HG03025 (cell line): ENCODE measurements around the gene SLC25A43.
A peak's percentile ranks its signal among the peaks of the same experiment; 100 is the strongest.
"Not testable (repeated sequence)": the region's sequence is repeated elsewhere in the genome, so short reads cannot be mapped to it uniquely, and the experiment has no call there.

ENCODE experiments used
- ATAC-seq: cut with Tn5 transposase; IDR thresholded peaks from one replicate; pipeline ENCODE4 v1.9.1; 2021; ENCODE audit warnings: mild to moderate bottlenecking, moderate library complexity; ENCODE audit not compliant: unreplicated experiment, low FRiP score

Gene SLC25A43

DNA sequence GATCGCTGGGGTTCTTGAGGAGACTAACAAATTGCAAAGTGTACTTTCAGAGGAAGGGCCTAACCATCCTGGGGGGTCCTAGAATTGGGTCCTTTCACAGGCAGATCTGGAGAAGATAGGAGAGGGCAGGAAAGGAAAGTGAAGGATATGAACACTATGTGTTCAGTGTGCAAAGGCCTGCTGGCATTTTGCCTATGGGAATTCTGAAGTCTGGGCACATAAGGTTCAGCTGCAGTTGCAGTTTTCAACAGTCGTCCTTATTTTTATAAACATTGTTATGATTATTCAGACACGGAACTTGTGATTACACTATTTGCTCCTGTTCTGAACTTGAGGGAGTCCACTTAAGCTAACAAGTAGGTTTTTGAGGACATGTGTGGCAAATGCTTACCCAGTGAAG is 67.8 kb downstream of the SLC25A43 start:
- ATAC-seq: no peak

- ATAC-seq: no peak
Observed at GRCh38 chrX:119467433-119467832, 68.3 kb downstream of the SLC25A43 start.

DNA sequence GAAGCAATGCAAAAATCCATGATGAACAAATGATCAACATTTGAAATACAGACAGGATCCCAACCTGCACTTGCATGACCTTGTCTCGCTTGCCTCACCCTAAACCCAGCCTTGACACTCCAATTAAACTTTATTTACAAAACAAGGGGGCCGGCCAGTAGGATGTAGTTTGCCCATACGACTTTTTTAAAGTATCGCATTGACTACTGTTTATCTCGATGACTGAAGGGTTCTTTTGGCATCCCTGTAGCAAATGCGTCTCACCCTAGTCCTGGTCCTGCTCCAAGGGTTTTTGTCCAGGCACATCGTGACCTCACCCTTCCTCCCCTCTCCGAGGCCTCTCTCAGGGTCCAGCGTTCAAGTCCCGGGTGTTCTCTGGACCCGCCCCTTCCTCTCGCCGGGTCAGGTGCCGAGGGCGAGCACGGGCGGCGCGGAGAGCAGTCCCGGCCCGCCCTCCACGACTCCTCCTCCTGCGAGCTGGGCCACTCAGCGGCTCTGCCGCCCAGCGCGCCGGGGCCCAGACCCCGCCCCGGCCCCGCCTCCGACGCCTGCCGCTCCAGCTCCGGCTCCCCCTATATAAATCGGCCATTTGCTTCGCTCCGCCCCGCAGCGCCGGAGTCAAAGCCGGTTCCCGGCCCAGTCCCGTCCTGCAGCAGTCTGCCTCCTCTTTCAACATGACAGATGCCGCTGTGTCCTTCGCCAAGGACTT is 68.9 kb downstream of the SLC25A43 start, which contains the start of gene SLC25A5:
Gene SLC25A5, plus strand, starts transcription at position 603 of the 709 bp plus-strand sequence. Its CDS starts 72 bp downstream, at position 675.
- ATAC-seq: peak; percentile 76

GRCh38 chrX:119468551-119469312 is 69.6 kb downstream of the SLC25A43 start:
- ATAC-seq: peak; percentile 71

- ATAC-seq: no peak
Observed at GRCh38 chrX:119469313-119469635, 70.1 kb downstream of the SLC25A43 start.

DNA sequence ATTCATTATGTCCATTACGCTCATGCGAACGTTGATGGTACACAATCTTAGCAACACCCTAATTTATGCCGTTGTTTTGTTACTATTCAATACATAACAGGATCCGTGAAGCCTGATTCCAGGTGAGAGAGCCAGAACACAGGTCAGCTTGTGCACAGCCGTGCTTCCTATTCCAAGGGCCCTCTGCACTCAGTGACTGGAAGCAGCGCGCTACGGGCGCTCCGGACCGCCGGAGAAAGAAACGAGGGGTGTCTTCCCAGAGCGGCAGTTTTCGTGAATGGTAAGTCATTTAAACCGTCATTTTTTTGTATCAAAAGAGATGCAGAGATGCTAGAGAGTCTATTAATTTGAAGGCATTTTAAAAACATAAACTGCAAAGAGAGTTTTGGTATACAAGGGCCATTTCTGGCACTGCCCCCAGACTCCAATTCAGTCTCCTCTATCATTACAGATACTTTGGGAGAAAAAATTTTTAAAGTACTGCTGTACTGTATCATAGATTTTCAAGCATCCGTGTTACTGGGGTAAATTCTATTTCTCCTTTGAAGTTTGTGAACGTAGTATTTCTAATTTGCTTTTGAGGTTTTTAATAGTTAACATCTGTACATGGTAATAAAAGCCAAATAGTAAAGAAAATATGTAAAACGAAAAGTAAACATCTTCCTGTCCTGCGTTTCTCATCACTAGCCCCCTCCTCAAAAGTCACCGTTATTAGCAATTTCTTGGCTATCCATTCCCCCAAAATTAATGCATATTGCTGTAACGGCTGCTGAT is 75.7 kb downstream of the SLC25A43 start:
- no peak for ATAC-seq

- ATAC-seq: no peak
Observed at GRCh38 chrX:119475389-119476101, 76.4 kb downstream of the SLC25A43 start.

- ATAC-seq: no peak
Observed at GRCh38 chrX:119477812-119478232, 78.7 kb downstream of the SLC25A43 start.

DNA sequence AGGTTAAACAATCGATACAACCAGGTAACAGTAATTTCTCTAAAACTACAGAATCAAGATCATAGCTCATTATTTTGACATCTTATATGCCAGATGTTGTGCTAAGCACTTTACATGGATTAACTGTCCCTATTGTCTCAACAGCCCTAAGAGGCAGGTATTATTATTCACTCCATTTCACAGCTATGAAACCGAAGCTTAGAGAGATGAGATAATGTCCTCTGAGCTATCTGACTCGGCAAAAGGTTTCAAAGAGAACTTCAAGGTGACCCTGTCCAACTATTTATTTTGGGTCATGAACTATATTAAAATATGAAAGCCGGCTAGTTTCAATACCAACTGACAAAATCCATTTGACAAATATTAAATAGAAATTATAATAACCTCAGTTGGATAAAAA is 79.4 kb downstream of the SLC25A43 start:
- ATAC-seq: no peak

GRCh38 chrX:119479845-119480244 is 80.7 kb downstream of the SLC25A43 start:
- ATAC-seq: no peak

DNA sequence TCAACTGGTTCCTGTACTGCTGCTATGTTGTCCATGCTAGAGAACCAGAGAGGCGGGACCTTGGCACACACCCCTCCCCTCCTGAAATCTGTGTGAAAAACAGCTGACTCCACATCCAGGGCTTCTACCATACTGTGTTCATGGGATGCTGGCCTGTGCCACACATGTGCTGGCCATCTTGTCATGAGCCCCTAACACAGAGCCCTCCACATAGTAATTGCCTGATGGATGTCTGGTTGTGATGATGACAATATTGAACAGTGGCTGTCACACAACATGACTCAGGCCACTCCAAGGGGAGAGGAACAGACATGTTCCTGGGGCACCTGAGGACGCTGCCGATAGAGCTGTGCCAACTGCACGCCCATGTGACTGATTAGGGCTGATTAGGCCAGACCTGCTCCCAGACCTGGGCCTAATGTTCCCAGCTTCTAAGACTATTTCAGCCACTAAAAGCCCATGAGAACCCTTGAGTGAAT is 82.2 kb downstream of the SLC25A43 start:
- no peak for ATAC-seq

GRCh38 chrX:119482041-119482440 is 82.9 kb downstream of the SLC25A43 start:
- ATAC-seq: peak; percentile 14

DNA sequence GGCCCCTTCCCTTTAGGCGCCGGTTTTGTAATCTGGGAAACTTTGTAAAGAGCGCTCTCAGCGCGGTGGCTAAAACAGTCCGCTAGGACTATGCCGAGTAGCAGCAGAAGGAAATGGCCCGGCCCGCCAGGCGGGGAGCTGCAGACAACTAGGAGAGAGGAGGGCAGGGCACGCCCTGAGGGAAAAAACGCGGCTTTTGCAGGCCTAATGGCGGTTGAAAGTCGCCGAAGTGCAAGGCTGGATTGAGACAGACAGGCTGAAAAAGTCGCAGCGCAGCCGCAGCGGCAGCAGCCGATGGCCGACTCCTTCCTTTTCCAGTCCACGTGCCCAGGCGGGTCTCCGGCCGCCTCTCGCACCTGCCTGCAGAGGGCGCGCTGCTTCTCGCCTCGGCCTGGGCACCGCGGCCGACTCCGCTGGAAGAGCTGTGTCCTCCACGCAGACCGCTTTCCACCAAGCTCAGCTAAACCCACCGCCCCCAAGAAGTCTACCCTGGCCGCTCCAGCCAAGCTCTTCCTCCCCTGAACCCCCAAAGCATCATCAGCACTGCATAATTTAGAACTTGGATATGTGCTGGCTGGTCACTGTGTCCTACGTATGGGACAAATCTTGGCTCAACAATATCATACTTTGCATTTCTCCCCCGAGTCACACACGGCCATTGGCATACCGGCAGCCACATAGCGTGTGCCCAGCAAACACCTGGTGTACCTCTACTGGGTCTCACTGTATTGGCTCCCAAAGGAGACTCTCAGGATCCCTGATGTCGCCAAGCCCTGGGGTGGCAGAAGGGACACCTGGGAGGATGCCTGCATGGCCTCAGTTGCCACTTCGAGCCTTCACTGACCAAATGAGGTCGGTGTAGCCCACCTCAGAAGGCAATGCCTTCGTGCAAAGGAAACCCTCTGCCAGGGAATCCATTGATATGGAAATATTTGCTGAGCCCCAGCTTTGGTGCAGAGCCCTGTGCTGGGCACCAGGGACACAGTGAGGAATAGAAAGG is 83.6 kb downstream of the SLC25A43 start:
- peak; percentile 74 for ATAC-seq

DNA sequence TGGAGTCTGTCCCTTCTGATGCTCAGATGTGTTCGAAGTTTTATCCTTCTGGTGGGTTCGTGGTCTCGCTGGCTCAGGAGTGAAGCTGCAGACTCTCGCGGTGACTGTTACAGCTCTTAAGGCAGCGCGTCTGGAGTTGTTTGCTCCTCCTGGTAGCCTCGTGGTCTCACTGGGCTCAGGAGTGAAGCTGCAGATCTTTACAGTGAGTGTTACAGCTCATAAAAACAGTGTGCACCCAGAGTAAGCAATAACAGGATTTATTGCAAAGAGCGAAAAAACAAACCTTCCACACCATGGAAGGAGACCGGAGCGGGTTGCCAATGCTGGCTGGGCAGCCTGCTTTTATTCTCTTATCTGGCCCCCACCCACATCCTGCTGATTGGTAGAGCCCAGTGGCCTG is 87.6 kb downstream of the SLC25A43 start:
- ATAC-seq: no peak

DNA sequence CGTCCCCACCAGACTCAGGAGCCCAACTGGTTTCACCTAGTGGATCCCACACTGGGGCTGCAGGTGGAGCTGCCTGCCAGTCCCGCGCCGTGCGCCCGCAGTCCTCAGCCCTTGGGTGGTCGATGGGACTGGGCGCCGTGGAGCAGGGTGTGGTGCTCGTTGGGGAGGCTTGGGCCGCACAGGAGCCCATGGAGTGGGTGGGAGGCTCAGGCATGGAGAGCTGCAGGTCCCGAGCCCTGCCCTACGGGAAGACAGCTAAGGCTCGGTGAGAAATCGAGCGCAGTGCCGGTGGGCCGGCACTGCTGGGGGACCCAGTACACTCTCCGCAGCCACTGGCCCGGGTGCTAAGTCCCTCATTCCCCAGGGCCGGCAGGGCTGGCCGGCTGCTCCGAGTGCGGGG is 88.6 kb downstream of the SLC25A43 start:
- ATAC-seq: not testable (repeated sequence)

DNA sequence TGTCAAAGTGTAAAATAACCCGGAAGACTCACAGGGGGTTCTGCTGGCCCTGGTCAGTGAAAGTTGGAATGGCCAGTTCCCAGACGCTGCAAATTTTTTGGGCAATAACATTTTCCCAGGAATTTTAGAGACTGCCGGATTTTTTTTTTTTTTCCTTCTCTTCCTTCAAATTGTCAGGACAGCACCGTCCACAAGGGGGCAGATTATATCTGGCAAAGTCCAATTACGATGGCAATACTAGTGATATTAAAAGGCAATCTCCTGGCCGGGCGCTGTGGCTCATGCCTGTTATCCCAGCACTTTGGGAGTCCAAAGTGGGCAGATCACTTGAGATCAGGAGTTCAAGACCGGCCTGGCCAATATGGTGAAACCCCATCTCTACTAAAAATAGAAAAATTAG is 89.6 kb downstream of the SLC25A43 start:
- ATAC-seq: no peak

DNA sequence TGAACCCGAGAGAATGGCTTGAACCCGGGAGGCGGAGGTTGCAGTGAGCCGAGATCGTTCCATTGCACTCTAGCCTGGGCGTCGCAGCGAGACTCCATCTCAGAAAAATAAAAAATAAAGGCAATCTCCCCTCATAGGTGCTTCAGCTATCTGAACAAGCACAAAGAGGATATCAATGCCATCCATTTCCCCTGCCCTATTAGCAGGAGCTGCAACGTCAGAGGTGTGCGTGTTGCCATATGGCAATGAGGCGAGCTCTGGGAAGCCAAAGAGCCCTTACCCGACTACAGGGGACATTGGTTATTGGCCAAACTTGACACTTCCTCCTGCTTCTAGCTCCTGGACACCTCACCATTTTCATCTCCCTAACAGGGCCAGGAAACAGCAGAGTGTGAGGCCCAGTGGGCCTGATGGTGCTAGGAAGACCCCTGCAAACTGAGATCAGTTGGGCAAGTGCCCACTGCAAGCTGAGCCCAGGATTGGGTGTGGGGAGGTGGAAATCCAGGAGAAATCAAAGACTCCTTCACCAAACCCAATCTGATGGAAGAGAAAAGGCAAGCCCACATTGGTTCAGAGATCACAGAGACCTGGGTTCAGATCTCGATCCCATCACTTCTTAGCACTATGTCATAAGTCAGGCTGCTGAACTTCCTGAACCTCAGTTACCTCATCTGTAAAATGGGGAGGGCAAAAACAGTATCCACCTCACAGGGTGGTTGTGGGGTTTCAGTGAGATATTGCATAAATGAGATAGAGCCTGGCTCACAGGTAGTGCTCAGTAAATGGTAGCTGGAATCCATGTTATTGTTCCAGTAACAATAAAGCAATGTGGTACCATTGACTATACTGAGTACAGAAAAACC is 90.3 kb downstream of the SLC25A43 start:
- ATAC-seq: no peak

GRCh38 chrX:119492463-119492862 is 93.3 kb downstream of the SLC25A43 start:
- ATAC-seq: no peak
